Sigmoid colon (tissue), 7 donors: ENCODE results near the gene CNTROB. TPM values are rescaled to one million over a fixed set of nuclear protein-coding genes. Genes with fewer than 3 reads are reported as not detected.
A peak's percentile ranks its signal among the peaks of the same experiment; 100 is the strongest.

Source experiments
- DNase-seq: peaks from one replicate; pipeline ENCODE4 v3.0.0-alpha.2; 2019
- H3K27ac ChIP-seq, 4 donors: fragments of 200-600 bp; sonication (generic); one replicate each; pipeline ENCODE4 v1.5.1; 2016 to 2019; ENCODE audit warnings: mild to moderate bottlenecking in 1 of 4
- H3K27me3 ChIP-seq, 3 donors: fragments of 200-600 bp; sonication (generic); one replicate each; pipeline ENCODE4 v1.5.1; 2019; ENCODE audit warnings: mild to moderate bottlenecking in 1 of 3
- H3K36me3 ChIP-seq, 4 donors: fragments of 200-600 bp; sonication (generic); one replicate each; pipeline ENCODE4 v1.5.1; 2016 to 2019
- H3K4me1 ChIP-seq, 4 donors: fragments of 200-600 bp; sonication (generic); one replicate each; pipeline ENCODE4 v1.5.1; 2017 to 2019
- H3K4me3 ChIP-seq, 4 donors: fragments of 200-600 bp; sonication (generic); one replicate each; pipeline ENCODE4 v1.5.1; 2017 to 2019; ENCODE audit warnings: mild to moderate bottlenecking in 2 of 4, moderate library complexity in 1 of 4
- H3K9me3 ChIP-seq, 4 donors: fragments of 200-600 bp in 3 of 4; sonication (generic) in 3 of 4; one replicate each; pipeline versions ENCODE4 v1.5.1 to v1.6.1; 2013 to 2019
- EP300 ChIP-seq, 4 donors: sonication (generic); formaldehyde crosslinking; IDR thresholded peaks; one replicate each; pipeline ENCODE4 v1.6.1; 2017; ENCODE audit warnings: antibody characterized with exemption in 4 of 4
- POLR2A ChIP-seq, 2 donors: fragments of 450-650 bp; IDR thresholded peaks; one replicate each; pipeline ENCODE4 v1.6.1; 2016; ENCODE audit warnings: antibody characterized with exemption in 2 of 2, mild to moderate bottlenecking in 2 of 2, moderate library complexity in 2 of 2
- POLR2AphosphoS5 ChIP-seq, 4 donors: sonication (generic); formaldehyde crosslinking; IDR thresholded peaks; one replicate each; pipeline ENCODE4 v1.6.1; 2017; ENCODE audit warnings: antibody characterized with exemption in 4 of 4
- WGBS, 2 donors: extraction: QIAGEN DNeasy Blood & Tissue Kit; methylation state at CpG; one replicate each; pipeline ENCODE4 v1.1.7; 2013; 5-methylcytosine and 5-hydroxymethylcytosine counted together
- intact Hi-C: fragments of 100-400 bp; cut with DNase I; formaldehyde crosslinking; loops from one replicate; pipeline ENCODE4 v1.15.1; 2023
- polyA plus RNA-seq, 3 donors: library from polyadenylated mRNA; stranded (reverse); fragments of 200-250 nt; gene quantifications; one replicate each; pipeline ENCODE4 v1.2.3, GENCODE V29; 2013
- total RNA-seq, 4 donors: library from RNA; depleted of rRNA; stranded (reverse); fragments of >200 nt; gene quantifications; one replicate each; pipeline ENCODE4 v1.1.0, GENCODE V29; 2016
- TF ChIP-seq, protein P1 (sequence below), 4 experiments: fragments of 450-650 bp in 3 of 4; fragments of 200-600 bp in 1 of 4; IDR thresholded peaks; one replicate each; pipeline ENCODE4 v1.5.1; 2016 to 2019; ENCODE audit warnings: antibody characterized with exemption in 4 of 4, mild to moderate bottlenecking in 3 of 4, moderate library complexity in 2 of 4
- donor health status: healthy with polysubstance abuse.
- donor health status: Bipolar disorder and iron deficiency.
- donor health status: healthy.

CNTROB gene
- total and polyA plus RNA-seq, 7 donors = 11.8 to 40.4 (median 20.6) TPM

DNA sequence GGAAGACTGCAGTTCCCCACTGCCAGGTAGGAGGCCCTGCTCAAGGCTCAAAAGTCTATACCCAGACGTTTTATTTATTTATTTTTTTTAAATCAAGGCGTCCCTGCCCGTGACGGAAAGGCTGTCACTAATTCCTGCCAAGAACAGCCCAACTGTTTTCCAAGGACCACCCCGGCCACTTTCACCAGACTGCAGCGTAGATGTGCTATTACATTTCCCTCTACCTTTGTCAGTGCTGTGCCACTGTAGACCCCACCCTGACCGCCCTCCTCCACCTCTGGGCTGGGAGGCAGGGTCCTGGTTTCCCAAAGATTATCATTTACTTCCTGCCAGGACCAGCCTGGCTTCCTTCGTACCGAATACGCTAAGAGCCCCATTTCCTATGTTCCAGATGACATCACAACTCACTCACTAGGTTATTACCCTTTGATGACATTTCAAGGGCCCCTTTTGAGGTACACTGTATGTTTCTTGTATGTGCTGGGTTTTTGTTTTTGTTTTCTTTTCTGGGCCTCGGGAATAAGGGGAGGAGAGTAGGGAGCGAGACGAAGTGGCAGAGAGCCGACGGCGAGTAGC is 9.6 kb upstream of the CNTROB start:
- Histone ChIP-seq H3K4me1 (peaks cover 0 to 14% (median 8%) of the 10 kb centered on the region in 4 donors), H3K36me3 (no peaks in the 10 kb centered on the region), H3K4me3 (peak overlapping the region; percentile 25 to 52 (median 48)), H3K27me3 (no peaks in the 10 kb centered on the region), H3K9me3 (no peaks in the 10 kb centered on the region), H3K27ac (peak overlapping the region; percentile 61 to 67 (median 66))
- intact Hi-C loops = no loop called here
- no peak for DNase-seq
- TF ChIP-seq POLR2AphosphoS5 (IDR thresholded peaks at IDR 0.05) = no peak
- WGBS, 2 donors = 27 to 36% methylated on average over 16 of the region's 16 CpGs

DNA sequence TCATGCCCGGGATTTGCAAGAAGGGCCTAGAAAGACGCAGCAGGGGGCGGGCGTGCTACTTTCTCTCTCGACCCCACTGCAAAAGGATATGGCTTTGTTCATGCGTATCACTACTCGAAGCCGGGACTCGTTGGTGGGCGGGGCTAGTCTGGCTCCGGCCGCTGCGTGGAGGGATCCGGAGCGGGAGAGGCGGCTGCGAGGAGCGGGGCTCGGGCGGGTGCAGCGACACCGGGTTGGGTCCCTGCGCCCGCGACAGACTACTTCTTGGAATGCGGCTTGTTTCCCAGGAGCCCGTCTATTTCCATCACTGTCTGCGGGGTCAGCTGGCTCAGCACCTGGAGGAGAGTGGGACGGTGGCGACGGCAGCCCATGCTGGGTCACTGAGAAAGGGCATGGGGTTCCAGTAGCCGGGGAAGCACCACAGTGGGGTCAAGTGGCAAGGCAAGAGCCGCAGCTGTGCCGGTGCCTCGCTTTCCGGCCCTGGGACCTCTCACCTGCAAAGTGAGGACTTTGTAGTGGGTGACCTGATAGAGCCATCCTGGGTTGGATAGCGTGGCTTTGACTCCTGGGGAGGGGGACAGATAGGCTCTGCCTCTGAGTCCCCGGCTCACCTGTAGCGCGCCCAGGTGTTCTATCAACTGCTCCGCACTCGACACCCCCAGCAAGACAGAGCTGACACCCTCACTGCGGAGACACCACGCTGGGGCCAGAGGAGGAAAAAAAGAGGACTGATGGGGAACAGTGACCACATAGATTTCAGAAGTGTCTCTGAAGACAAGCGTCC is 9.0 kb upstream of the CNTROB start:
- H3K9me3 ChIP-seq = no peaks in the 10 kb centered on the region
- peak overlapping the region; percentile 61 to 67 (median 66) for H3K27ac ChIP-seq
- H3K4me1 ChIP-seq = peaks cover 0 to 14% (median 8%) of the 10 kb centered on the region in 4 donors
- H3K4me3 ChIP-seq = peak overlapping the region; percentile 25 to 52 (median 48)
- no peaks in the 10 kb centered on the region for H3K27me3 ChIP-seq
- 22 to 23% methylated on average over 45 of the region's 45 CpGs for WGBS, 2 donors
- TF ChIP-seq POLR2A (IDR thresholded peaks at IDR 0.05) (peak; percentile 46 to 70), POLR2AphosphoS5 (IDR thresholded peaks at IDR 0.05) (peak; percentile 72 to 84 (median 82)), EP300 (IDR thresholded peaks at IDR 0.05) (no peak)
- TF ChIP-seq, protein P1, sequence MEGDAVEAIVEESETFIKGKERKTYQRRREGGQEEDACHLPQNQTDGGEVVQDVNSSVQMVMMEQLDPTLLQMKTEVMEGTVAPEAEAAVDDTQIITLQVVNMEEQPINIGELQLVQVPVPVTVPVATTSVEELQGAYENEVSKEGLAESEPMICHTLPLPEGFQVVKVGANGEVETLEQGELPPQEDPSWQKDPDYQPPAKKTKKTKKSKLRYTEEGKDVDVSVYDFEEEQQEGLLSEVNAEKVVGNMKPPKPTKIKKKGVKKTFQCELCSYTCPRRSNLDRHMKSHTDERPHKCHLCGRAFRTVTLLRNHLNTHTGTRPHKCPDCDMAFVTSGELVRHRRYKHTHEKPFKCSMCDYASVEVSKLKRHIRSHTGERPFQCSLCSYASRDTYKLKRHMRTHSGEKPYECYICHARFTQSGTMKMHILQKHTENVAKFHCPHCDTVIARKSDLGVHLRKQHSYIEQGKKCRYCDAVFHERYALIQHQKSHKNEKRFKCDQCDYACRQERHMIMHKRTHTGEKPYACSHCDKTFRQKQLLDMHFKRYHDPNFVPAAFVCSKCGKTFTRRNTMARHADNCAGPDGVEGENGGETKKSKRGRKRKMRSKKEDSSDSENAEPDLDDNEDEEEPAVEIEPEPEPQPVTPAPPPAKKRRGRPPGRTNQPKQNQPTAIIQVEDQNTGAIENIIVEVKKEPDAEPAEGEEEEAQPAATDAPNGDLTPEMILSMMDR (IDR thresholded peaks at IDR 0.05) = no peak
- DNase-seq = peak; percentile 93
- no peaks in the 10 kb centered on the region for H3K36me3 ChIP-seq
- intact Hi-C loops = no loop called here

DNA sequence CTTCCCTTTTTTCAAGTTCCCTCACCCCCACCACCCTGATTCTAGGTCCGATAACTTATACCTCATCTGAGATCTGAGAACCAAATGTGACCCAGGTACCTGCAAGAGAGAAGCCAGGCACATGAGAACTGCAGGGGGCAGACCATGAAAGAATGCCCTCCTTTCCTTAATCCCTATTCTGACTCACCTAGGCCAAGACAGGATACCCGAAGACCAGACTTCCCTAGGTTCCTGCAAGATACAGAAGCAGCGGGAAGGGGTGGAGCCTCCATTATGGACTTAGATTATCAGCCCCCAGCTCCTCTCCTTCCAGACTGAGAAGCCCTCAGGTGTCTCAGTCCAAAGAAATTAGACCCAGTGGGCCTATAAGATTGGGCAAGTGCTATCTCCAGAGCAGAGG is 4.4 kb upstream of the CNTROB start:
- WGBS, 2 donors = 87 to 88% methylated on average over 3 of the region's 3 CpGs
- no peak overlapping the region for H3K4me3 ChIP-seq
- peaks cover 0 to 36% (median 22%) of the 10 kb centered on the region in 4 donors for H3K4me1 ChIP-seq
- DNase-seq = no peak
- no peaks in the 10 kb centered on the region for H3K36me3 ChIP-seq
- H3K27me3 ChIP-seq = peaks cover 0 to 20% (median 9%) of the 10 kb centered on the region in 3 donors
- TF ChIP-seq POLR2A (IDR thresholded peaks at IDR 0.05) (no peak), POLR2AphosphoS5 (IDR thresholded peaks at IDR 0.05) (no peak)
- no peak overlapping the region for H3K27ac ChIP-seq
- intact Hi-C loops = no loop called here
- no peaks in the 10 kb centered on the region for H3K9me3 ChIP-seq

DNA sequence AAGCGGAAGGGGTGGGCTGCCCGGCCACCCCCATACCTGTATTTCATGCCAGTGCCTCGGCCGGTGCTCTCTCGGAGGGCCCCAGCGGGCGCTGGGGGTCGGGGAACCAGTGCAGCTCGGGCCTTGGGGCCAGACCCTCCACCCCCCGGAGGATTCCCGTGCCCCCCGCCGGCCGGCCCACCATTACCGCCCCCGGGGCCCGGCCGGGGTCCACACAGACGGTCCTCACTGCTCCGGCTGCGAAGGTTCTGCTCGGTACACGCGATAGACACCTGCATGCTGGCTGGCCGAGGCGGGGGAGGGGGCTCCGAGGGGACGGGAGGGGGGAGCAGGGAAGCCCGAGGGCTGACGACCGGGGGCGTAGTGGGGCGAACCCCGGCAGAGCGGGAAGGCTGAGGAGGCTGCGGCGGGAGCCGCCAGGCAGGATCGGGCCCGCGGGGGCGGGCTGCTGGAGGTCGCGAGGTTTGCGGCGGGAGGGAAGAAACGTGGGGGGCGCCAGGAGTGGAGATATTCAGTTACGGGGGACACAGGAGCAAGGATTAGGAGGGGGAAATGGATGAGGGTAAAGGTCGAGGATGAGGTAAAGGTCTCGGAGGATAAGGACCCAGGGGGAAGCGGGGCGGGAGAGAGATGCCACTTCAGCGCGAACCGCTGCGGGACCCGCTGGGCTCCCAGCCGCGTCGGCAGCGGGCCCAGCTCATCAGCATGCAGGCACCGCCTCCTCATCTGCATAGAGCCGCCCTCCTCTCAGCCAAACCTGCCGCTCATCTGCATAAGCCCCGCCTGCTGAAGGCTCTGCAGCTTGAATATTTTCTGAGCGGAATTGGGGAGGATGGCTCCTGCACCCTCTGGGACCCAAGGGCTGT is 2.6 kb upstream of the CNTROB start, which contains the start of gene KCNAB3:
TSS of gene KCNAB3 (minus strand) at position 699 of the 866 bp plus-strand sequence. CDS start at position 278, 421 bp downstream.
- peak; percentile 79 for DNase-seq
- 49 to 82% methylated on average over 67 of the region's 67 CpGs for WGBS, 2 donors

More for the DNA sequence above, 2.6 kb upstream of the CNTROB start, which contains the start of gene KCNAB3:
- H3K27me3 ChIP-seq = peaks cover 0 to 20% (median 9%) of the 10 kb centered on the region in 3 donors
- H3K4me3 ChIP-seq = peak within 1 kb of the TSS in 3 of 4 donors; percentile 2 to 39 (median 23)
- no peaks in the 10 kb centered on the region for H3K36me3 ChIP-seq
- TF ChIP-seq POLR2AphosphoS5 (IDR thresholded peaks at IDR 0.05) (no peak), POLR2A (IDR thresholded peaks at IDR 0.05) (no peak), EP300 (IDR thresholded peaks at IDR 0.05) (no peak)
- TF ChIP-seq, protein P1 (IDR thresholded peaks at IDR 0.05) = no peak
- intact Hi-C loops = loop anchor here (2.0 to 5.0 kb wide), 2 partner anchors 13 to 72 kb away; partner anchors contain the start of genes CYB5D1, NAA38, RNF227 and TMEM88
- no peaks in the 10 kb centered on the region for H3K9me3 ChIP-seq
- peaks cover 0 to 45% (median 33%) of the 10 kb centered on the region in 4 donors for H3K4me1 ChIP-seq
- H3K27ac ChIP-seq = peak within 1 kb of the TSS in 1 of 4 donors; percentile 39
